ENCODE measurements around the gene PHLDA2.

- TF ChIP-seq SP1 (IDR thresholded peaks at IDR 0.05): no peak
- TF ChIP-seq FOXK2 (IDR thresholded peaks at IDR 0.05): no peak
- TF ChIP-seq BHLHE40 (IDR thresholded peaks at IDR 0.05; ENCODE audit: borderline replicate concordance): no peak
- no peak for TF ChIP-seq HDGF (IDR thresholded peaks at IDR 0.05; ENCODE audit: borderline replicate concordance)
- TF ChIP-seq ELF4 (IDR thresholded peaks at IDR 0.05): no peak
- TF ChIP-seq NFRKB (IDR thresholded peaks at IDR 0.05): no peak
- TF ChIP-seq FOXM1 (IDR thresholded peaks at IDR 0.05; ENCODE audit: borderline replicate concordance): no peak
- TF ChIP-seq, protein P1, sequence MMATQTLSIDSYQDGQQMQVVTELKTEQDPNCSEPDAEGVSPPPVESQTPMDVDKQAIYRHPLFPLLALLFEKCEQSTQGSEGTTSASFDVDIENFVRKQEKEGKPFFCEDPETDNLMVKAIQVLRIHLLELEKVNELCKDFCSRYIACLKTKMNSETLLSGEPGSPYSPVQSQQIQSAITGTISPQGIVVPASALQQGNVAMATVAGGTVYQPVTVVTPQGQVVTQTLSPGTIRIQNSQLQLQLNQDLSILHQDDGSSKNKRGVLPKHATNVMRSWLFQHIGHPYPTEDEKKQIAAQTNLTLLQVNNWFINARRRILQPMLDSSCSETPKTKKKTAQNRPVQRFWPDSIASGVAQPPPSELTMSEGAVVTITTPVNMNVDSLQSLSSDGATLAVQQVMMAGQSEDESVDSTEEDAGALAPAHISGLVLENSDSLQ (IDR thresholded peaks at IDR 0.05): no peak
- TF ChIP-seq SUZ12 (IDR thresholded peaks at IDR 0.05): no peak
Measured at GRCh38 chr11:2921742-2922493, 7.3 kb downstream of the PHLDA2 start.

Measured in HEK293T (cell line).